Gastroesophageal sphincter (tissue), 3 donors: ENCODE measurements around the gene RHOG.

ENCODE experiments used
- CTCF ChIP-seq, 4 experiments: fragments of 200-600 bp in 2 of 4; fragments of 450-650 bp in 2 of 4; sonication (generic) in 1 of 4; IDR thresholded peaks; one replicate each; pipeline ENCODE4 v1.5.1; 2017 to 2019; ENCODE audit warnings: antibody characterized with exemption in 4 of 4, mild to moderate bottlenecking in 2 of 4, moderate library complexity in 2 of 4
- POLR2AphosphoS5 ChIP-seq: sonication (generic); formaldehyde crosslinking; IDR thresholded peaks from one replicate; pipeline ENCODE4 v1.6.1; 2017; ENCODE audit warnings: antibody characterized with exemption

- TF ChIP-seq POLR2AphosphoS5, result no peak
- no peak for TF ChIP-seq CTCF (IDR thresholded peaks at IDR 0.05)
Measured at GRCh38 chr11:3853899-3854659, 13.3 kb upstream of the RHOG start.
